Loucy (cell line): ENCODE results near the gene GJA9.
"Not testable (repeated sequence)": the region's sequence is repeated elsewhere in the genome, so short reads cannot be mapped to it uniquely, and the experiment has no call there.

Experiments
- H2AFZ ChIP-seq: fragments of 200-600 bp; sonication (generic); 2 replicates; pipeline ENCODE4 v1.6.0; 2016; ENCODE audit warnings: antibody characterized with exemption, mild to moderate bottlenecking, low read length, moderate library complexity
- H3F3A ChIP-seq: fragments of 200-600 bp; 2 replicates; pipeline ENCODE4 v1.6.0; 2016; ENCODE audit warnings: antibody characterized with exemption, low read depth, mild to moderate bottlenecking
- H3K27me3 ChIP-seq: fragments of 200-600 bp; sonication (generic); 2 replicates; pipeline ENCODE4 v1.6.1; 2014; ENCODE audit warnings: low read length, mild to moderate bottlenecking; ENCODE audit not compliant: insufficient read depth, poor library complexity, severe bottlenecking
- H3K36me3 ChIP-seq: fragments of 200-600 bp; sonication (generic); 2 replicates; pipeline ENCODE4 v1.6.1; 2016; ENCODE audit warnings: low read length; ENCODE audit not compliant: insufficient read depth
- H3K4me1 ChIP-seq: fragments of 200-600 bp; sonication (generic); 2 replicates; pipeline ENCODE4 v1.5.1; 2014; ENCODE audit warnings: low read length, mild to moderate bottlenecking; ENCODE audit not compliant: insufficient read depth, poor library complexity, severe bottlenecking
- H3K4me2 ChIP-seq: fragments of 200-600 bp; sonication (generic); 2 replicates; pipeline ENCODE4 v1.6.0; 2014; ENCODE audit warnings: antibody characterized with exemption, low read length, low read depth, mild to moderate bottlenecking; ENCODE audit not compliant: poor library complexity, severe bottlenecking
- H3K4me3 ChIP-seq: fragments of 200-600 bp; sonication (generic); 2 replicates; pipeline ENCODE4 v1.5.1; 2014; ENCODE audit warnings: low read length, mild to moderate bottlenecking, mixed read lengths; ENCODE audit not compliant: poor library complexity, severe bottlenecking
- H3K79me2 ChIP-seq: fragments of 200-600 bp; sonication (generic); 2 replicates; pipeline ENCODE4 v1.6.1; 2014; ENCODE audit warnings: low read length; ENCODE audit not compliant: insufficient read depth
- H3K9ac ChIP-seq: fragments of 200-600 bp; sonication (generic); 2 replicates; pipeline ENCODE4 v1.6.0; 2014; ENCODE audit warnings: mild to moderate bottlenecking, low read depth, low read length, moderate library complexity; ENCODE audit not compliant: poor library complexity, severe bottlenecking
- H3K9me2 ChIP-seq: fragments of 200-600 bp; sonication (generic); replicated peaks from 2 replicates; pipeline ENCODE4 v1.6.1; 2016; ENCODE audit warnings: low read depth, low read length, mixed read lengths
- H3K9me3 ChIP-seq: fragments of 200-600 bp; sonication (generic); 2 replicates; pipeline ENCODE4 v1.6.1; 2014; ENCODE audit warnings: mild to moderate bottlenecking, antibody characterized with exemption, low read length, low read depth; ENCODE audit not compliant: insufficient read depth
- H4K20me1 ChIP-seq: fragments of 200-600 bp; sonication (generic); 2 replicates; pipeline ENCODE4 v1.6.0; 2014; ENCODE audit warnings: antibody characterized with exemption, low read length, mild to moderate bottlenecking; ENCODE audit not compliant: insufficient read depth, poor library complexity, severe bottlenecking
- EZH2phosphoT487 ChIP-seq: fragments of 200-600 bp; IDR thresholded peaks from 2 replicates; pipeline ENCODE4 v1.6.1; 2018; ENCODE audit warnings: antibody characterized with exemption, mild to moderate bottlenecking, moderate library complexity, borderline replicate concordance
- TF ChIP-seq, protein P1 (sequence below): fragments of 200-600 bp; sonication (generic); conservative IDR thresholded peaks from 2 replicates; pipeline ENCODE4 v1.5.1; 2014; ENCODE audit warnings: mild to moderate bottlenecking, antibody characterized with exemption, low read length

Gene GJA9

DNA sequence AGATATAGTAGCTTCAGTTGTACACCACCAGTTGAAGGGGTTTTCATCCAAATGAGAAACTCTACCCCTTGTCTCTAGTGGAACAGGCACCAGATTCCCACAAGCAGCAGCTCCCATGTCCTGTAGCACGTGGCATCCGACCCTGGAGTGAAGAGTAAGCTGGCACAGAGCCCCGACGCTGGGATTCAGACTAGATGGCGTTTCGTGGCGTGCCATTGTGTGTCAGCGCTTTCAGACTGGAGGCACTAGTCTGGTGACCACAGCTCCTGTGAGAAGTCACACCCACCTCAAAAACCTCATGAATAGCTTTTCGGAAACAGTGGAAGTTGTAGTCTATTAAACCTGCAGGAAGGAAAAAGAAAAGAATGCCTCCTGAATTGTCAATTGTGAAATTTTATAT, 42.0 kb downstream of the GJA9 start:
- Histone ChIP-seq H3K9me2 (no peaks in the 10 kb centered on the region), H3K27me3 (no peaks in the 10 kb centered on the region), H3K4me2 (no peak overlapping the region), H2AFZ (no peak overlapping the region), H3K9me3 (no peaks in the 10 kb centered on the region), H3K36me3 (peaks cover 42% of the 10 kb centered on the region; the same call in 1 of the 2 replicates), H3K4me1 (no peaks in the 10 kb centered on the region), H3K4me3 (no peak overlapping the region), H3K79me2 (no peaks in the 10 kb centered on the region), H3F3A (no peaks in the 10 kb centered on the region), H4K20me1 (no peaks in the 10 kb centered on the region), H3K9ac (no peak overlapping the region)
- TF ChIP-seq, protein P1, sequence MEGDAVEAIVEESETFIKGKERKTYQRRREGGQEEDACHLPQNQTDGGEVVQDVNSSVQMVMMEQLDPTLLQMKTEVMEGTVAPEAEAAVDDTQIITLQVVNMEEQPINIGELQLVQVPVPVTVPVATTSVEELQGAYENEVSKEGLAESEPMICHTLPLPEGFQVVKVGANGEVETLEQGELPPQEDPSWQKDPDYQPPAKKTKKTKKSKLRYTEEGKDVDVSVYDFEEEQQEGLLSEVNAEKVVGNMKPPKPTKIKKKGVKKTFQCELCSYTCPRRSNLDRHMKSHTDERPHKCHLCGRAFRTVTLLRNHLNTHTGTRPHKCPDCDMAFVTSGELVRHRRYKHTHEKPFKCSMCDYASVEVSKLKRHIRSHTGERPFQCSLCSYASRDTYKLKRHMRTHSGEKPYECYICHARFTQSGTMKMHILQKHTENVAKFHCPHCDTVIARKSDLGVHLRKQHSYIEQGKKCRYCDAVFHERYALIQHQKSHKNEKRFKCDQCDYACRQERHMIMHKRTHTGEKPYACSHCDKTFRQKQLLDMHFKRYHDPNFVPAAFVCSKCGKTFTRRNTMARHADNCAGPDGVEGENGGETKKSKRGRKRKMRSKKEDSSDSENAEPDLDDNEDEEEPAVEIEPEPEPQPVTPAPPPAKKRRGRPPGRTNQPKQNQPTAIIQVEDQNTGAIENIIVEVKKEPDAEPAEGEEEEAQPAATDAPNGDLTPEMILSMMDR, result no peak
- TF ChIP-seq EZH2phosphoT487, result no peak

DNA sequence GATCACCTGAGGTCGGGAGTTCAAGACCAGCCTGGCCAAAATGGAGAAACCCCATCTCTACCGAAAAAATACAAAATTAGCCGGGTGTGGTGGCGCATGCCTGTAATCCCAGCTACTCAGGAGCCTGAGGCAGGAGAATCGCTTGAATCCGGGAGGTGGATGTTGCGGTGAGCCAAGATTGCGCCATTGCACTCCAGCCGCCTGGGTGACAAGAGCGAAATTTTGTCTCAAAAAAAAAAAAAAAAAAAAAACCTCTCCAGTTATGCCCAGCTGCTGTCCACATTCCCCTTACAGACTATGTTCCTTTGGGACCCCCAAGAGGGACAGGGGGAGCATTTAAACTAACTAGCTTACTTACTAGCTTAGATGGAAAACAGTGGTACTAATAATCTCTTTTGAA, 45.1 kb downstream of the GJA9 start:
- H3K9ac ChIP-seq, H3K79me2 ChIP-seq, H3F3A ChIP-seq, H3K9me2 ChIP-seq, H3K4me3 ChIP-seq, H3K9me3 ChIP-seq, H3K4me2 ChIP-seq, H2AFZ ChIP-seq, H4K20me1 ChIP-seq, H3K4me1 ChIP-seq, H3K27me3 ChIP-seq: not testable (repeated sequence)
- H3K36me3 ChIP-seq, result peaks cover 29% of the 10 kb centered on the region; the same call in 1 of the 2 replicates

DNA sequence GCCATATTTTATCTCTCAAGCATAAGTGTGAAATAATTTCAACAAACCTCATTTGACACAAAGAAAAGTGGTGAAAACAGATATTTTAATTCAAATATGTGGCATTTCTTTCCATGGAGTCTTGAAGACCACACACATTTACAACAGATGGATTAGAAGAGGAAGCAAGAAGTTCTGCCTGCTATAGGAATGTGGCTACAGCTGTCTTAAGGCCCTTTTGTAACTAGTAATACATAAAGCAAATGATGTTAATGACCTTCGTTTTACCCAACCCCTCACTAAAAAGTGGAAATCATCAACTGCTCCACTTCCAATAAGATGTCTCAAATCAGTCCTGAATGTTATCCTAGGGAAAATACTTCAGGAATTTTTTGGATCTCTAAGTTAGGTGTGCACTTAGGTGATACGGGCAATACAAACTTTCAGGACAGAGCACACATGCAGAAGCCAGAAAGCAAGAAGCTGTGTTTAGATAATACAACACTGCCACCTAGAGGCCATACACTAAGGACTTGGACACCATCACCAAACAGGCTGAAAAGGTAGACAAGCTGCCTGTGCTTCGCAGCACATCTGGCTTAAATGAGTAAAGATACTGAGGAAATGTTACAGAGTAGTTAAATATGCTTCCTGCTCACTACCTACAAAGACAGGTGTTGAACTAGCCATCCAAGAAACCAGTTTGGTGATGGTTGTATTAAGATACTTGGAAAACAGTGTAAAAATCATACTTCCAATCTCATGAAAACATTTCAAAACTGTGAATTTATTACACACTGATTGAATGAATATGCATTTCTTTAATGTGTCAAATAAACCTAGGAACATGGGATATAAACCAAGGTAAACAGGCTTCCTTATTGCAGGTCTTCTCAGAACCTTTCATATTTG, 46.2 kb downstream of the GJA9 start:
- Histone ChIP-seq H2AFZ (no peak overlapping the region), H3F3A (no peaks in the 10 kb centered on the region), H3K27me3 (no peaks in the 10 kb centered on the region), H3K4me1 (no peaks in the 10 kb centered on the region), H3K79me2 (no peaks in the 10 kb centered on the region), H3K9me3 (no peaks in the 10 kb centered on the region), H3K4me3 (no peak overlapping the region), H3K36me3 (peaks cover 26% of the 10 kb centered on the region; the same call in 1 of the 2 replicates), H3K9me2 (no peaks in the 10 kb centered on the region), H3K4me2 (no peak overlapping the region), H4K20me1 (no peaks in the 10 kb centered on the region), H3K9ac (no peak overlapping the region)
- no peak for TF ChIP-seq EZH2phosphoT487
- TF ChIP-seq, protein P1, result peak; percentile 87
